GM21737 (cell line): Measurements from ENCODE around the gene BAHCC1.

Source experiments
- ATAC-seq: cut with Tn5 transposase; IDR thresholded peaks from one replicate; pipeline ENCODE4 v1.9.1; 2021; ENCODE audit warnings: mild to moderate bottlenecking, moderate library complexity; ENCODE audit not compliant: unreplicated experiment

BAHCC1 gene

DNA sequence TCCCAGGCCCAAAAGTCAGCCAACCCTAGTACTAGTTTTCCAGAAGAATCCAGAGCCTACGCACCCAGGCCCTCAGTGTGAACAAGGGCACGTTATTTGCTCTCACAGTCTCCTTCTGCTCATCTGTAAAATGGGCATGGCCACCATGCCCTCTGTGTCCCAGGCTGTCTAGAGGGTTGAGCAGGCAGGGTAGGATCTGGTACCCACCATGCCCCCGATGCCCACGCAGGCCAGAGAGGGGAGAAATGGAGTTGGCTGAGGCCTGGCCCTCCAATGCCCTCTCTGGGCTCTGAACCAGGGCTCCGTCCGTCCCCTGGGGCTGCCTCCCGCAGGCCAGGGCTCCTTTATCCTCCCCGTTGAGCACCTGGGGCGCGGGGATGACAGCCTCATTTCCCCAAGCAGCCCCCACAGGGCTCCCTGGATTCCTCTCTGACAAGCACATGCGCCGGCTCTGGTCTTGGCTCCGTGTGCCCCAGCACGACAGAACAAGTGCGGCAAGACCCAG lies 9.1 kb upstream of the BAHCC1 start:
- no peak for ATAC-seq

DNA sequence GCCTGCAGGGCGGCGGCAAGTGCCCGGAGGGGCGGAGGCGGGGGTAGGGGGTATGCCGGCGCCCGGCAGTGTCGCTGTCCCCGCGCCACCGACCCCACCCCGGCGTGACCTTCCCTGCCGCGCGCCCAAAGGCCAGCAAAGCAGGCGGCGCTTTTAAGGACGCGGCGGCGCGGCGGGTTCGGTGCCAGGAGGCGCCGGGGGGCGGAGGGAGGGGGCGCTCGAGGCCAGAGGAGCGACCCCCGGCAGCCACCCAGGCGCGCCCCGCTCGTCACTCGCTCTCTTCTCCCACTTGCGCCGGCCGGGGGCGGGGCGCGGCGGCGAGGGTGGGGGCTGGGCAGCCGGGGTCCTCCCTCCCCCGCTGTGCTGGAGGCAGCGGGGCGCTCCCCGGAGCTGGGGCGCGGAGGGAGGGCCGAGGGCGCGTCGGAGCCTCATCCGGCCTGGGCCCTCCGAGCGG lies 8.6 kb upstream of the BAHCC1 start:
- no peak for ATAC-seq

DNA sequence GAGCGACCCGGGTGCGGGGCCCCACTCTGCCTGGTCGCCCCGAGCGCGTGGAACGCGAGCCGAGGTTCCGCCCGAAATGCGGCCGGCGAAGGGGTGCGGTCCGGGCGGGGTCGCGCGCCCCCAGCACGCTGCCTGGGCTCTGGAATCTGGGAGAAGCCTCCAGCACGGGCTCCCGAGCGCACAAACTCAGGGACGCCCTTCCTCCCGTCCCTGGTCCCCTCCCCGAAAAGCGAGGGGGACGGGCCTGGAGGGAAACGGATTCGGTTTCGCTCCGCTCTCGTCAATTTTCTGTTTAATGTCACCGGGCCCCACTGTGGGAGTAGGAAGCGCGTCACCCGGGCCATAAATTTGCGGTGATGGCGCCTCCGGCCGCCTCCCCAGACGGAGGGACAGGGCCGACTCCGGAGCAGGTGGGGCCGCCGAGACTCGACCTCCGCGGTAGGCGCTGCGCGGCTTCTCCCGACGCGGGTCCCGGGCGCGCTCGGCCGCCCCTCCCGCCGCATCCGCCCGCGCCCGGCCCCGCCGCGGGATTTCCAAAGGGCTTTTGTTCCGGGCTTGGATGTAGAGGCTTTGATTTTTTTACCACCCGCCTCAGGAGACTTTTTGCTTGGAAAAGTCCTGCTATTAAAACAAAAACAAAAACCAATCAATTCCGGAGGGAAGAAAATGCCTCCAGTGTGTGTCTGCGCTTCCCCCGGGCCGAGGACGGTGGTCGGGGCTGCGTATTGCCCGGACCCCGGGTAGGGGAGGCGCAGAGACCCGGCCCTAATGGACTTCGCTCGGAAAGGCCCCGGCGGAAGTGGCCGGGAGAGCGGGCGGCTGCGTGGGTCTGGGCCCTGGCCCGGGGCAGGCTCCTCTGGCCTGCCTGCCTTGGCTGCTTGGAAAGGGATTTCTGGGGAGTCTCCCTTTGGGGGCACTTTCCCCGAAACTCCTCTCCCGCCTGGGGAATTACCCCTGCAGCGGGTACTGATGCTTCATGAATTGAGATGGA lies 7.9 kb upstream of the BAHCC1 start:
- ATAC-seq: no peak

DNA sequence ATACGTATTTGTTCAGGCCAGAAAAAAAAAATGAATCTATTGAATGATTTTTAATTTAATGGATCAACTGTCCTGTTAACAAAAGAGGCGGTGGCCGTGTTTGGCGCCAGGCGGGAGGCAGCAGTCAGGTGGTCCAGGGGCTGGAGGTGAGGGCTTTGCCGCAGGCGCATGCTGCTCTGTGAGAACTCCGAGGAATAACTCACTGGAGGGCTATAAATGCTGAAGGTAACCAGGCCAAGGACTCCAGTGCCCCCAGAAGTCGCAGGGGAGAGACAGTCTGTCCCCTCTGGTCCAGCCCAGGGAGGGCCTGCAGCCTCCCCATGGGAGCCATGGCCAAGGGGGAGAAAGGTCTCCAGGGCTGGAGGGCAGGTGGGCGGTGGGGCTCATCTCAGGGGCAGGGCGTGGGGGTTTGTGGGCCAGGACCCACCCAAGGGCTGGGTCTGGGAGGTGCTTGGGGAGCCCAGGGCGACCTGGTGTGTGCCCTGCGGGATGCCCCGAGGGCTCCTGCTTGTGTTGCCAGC lies 7.1 kb upstream of the BAHCC1 start:
- ATAC-seq: no peak

DNA sequence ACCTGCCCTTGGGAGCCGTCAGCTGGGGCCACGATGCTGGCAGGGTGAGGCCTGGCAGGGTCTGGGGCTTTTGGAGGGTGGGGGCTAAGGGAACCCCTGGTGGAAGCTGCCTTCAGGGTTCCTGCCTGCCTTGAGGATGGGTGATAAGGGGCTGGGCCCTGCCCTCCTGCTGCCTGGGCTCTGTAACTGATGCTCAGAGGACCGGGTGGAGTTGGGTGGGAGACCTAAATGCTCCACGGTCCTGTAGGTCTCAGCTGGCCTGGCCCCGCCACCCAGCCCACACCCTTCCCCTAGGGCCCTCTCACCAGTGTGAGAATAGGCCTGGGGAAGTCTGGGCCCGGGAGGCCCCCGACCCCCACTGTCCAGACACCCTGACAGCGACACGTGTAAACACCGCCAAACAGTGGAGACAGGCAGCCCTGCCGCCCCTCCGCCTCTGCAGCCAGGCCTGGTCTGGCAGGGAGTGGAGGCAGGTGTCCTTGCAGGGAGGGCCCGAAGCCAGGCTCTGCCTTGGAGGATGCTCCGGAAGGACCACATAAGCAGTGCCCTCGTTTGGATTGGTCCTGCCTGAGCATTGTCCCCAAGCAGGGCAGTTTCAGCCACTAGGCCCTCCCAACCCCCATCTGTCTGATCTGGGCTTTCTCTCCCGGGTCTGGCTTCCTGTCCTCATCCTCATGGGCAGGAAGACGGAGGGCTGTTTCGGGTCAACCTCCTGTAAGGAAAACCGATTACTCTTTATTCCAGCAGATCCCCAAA lies 6.5 kb upstream of the BAHCC1 start:
- ATAC-seq: no peak

DNA sequence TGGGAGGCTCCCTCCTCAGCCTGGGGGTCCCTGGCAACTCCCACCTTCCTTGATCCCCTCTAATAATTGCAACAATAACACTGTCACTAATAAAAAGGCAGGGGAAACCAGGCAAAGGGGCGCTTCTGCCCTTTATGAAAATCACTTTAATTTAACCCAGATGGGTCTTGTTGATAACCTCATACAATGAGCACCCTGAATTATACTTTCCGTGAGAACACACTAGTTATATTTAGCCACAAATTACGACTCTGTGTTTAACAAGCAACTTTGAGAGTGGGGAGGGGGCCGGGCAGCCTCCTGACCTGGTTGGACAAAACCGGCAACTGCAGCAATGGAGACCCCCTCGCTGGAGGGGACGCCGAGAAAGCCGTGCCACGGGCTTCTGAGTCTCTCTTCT lies 5.7 kb upstream of the BAHCC1 start:
- ATAC-seq: no peak

DNA sequence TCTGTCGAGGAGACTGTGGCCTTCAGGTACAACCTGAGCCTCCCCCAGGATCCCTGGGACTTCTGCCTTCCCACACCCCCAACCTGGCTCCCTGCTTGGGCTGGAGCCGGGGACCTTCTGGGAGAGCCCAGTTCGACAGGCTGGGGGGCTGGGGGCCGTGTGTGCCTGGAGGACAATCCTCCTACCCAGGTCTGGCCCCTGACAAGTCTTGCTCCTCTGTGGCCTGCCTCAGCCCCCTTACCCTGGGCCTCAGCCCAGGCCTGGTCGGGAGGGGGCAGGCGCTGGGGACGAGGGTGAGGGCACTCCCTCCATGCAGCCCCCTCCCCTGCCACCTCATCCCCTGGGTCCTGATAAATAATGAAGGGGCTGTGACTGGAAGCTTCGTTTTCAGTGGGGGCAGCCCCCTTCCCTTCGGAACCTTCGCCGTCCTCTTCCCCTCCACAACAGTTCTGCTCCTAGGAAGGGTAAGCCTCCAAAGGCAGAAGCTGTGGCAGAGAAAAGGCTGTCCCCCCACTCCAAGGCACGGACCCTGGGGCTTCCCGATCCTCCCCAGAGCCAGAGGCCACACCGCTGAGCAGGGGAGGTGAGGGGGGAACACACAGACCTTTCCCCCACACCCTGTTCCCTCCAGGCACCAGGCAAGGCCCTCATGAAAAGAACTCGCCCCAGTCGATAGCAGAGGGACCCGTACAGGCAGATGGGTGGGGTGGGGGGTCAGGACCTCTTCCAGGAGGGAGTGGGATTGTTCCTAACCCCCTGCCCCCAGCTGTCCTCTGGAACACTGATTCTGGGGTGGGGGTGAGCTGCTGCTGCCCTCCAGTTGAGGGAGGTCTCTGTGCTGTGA lies 5.0 kb upstream of the BAHCC1 start:
- no peak for ATAC-seq

DNA sequence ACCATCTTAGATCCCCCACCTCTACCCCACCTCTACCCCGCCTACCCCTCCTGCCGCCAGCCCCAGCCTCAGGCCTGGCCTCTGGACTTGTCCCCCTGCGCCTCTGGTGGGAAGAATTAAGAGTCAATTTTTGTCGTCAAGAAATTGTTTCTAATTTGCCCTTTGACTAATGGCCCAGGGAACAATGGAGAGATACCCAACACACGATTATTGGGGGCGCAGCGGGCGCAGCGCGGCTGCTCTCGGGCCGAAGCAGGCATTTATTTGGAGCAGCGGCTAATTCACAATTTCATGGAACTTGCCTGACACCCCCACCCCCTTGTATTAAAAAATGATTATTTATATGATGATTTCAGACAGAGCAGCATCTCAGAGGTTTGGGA lies 4.4 kb upstream of the BAHCC1 start:
- ATAC-seq: no peak

DNA sequence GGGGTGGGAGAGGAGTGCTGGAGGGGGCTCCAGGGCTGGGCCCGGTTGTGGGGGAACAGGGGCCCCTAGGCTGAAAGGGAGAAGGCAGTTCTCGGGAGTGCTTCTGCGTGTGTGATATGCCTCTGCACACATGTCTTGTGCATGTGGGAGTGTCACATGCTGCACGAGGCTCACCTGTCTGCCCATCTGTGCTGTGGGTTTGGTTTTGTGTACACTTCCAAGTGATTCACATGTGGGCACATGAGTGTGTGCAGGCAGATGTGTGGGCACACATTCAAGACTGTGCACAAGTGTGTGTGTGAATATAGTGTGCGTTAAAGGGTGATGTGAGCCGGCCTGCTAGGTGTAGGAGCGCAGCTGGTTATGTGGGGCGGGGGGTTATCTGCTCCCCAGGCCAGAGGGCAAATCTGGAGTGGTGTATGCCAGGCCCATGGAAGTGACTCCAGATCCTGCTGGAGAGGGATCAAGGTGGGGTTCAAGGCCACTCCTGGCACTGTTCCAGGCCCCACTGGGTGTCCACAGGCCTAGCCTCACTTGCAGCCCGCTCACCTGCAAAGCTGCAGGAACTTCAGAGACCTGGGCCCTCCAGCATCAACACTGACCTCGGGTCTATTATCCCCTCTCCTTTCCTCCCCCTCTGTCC lies 3.8 kb upstream of the BAHCC1 start:
- no peak for ATAC-seq

DNA sequence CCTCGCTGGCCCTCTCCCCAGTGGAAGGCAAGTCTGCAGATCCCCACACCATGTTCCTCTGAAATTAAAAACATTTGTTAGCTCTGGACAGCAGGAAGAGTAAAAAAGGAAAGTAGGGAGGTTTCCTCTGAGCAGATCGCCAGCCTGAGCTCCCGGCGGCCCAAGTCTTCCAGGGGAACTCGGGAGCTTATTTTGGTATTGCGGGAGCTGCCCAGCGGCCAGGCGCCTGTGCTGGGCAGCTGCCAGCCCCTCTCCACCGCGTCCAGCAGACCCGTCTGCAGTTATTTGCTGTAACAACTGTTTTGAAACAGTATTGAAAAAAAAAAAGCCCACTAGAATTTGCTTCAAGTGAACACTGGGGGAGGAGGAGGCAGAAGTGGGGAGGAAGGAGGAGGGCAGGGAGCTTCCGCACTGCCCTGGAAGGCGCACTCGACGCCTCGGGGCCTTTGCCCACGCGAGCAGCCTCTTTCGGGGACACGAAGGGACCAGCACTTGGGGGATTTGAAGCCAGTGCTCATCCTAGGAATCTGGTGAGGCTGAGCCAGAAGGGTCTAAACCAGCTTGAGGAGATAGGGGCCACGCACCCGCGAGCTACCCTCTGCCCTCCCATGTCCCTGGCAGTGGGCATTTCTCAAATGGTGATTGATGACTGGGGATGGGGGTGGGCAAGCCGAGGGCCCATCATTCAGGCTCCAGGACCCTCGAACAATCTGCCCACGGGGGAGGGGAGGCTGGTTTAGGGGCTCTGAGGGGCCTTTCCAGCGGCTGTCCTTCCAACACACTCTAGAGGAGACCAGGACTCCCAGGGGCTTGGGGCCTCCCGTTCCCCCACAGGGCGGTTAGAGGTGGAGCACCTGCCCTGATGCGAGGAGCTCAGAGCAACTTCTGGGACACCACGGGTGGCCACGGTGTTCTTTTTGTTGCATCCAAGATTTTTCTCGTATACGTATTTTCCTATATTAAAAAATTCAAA lies 3.0 kb upstream of the BAHCC1 start:
- ATAC-seq: no peak

DNA sequence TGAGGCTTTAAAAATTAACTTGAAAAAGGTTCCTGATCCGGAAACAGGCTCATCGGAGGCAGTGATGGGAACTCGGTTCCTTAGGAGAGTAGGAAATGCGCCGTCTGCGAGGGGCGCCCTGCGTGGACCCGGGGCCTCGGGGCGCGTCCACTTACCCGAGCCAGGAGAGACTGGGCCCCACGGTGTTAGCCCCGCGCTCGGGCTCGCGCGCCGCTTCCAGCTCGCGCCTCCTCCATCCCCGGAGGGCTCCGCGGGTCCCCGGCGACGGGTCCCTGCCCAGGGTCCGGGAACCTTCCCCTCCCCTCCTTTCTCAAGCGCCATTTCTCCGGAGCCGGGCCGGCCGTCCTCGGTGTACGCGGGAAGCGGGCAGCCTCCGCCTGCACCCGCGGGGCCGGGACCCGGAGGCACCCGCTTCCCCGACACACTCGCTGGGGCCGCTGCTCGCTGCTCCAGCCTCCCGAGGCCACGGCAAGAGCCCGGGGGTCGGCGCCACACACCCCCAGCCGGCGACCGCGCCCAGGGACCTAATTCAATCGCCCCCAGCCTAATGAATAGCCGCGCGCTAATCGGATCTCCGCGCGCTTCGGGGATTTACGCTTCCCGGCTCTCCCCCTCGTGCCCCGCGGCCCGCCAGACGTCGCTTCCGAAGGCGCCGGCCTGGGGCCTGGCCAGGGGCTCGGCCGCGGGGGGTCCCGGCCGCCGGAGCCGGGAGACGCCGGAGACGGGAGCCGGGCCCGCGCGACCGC lies 2.2 kb upstream of the BAHCC1 start:
- no peak for ATAC-seq

DNA sequence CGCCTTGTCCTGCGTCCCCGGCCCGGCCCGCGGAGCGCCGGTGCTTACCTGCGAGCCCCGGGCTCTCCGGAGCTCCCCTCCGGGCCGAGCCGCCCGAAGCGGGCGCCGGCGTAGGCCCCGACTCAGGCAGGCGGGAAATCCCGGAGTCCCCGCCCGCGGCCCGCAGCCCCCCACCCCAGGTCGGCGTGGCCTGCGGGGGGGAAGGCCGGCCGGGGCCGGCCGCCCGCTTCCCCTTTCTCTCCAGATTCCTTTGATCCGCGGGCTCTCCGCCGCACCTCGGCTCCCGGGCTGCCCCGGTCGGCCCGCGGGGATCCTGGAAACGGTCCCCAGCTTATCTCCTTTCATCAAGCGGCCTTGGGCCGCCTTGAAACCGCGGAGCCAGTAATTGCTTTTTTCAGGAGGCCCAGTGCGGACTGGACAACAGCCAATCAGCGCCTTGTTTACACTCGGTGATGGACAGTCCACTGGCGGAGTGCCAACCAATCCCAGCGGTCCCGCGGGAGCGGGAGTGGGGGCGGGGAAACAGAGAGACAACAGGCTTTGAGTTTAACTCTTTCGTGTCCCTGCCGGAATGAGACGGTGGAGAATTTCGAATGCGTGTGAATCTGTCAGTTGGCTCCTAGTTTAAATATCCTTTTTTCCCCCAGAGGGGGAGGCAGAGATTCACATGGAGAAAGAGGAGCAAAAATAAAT lies 1.4 kb upstream of the BAHCC1 start:
- ATAC-seq: no peak

DNA sequence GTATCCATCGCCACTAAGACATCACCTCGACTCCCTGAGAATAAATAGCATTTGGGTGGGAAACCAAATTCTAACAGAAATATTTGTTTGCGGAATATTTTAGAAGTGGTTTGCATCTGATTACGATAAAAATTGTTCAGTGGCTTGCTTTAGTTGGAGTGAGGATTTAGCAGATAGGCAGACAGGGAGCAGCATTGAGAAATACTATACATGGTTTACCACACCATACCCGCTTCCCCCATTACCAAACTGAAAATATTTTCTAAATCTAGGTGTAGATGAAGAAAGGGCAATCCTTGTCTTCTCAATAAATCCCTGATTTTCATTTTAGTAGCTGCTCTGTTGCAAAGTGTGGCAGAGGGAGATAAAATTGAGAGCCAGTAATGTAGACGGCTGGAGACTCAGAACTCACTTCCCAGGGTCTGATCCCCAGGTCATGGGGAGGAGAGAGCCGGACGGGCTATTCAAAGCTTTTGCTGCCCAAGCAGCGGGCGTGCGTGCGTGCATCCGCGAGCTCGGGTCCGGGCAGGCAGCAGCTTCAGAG lies 808 bp upstream of the BAHCC1 start:
- ATAC-seq: no peak

DNA sequence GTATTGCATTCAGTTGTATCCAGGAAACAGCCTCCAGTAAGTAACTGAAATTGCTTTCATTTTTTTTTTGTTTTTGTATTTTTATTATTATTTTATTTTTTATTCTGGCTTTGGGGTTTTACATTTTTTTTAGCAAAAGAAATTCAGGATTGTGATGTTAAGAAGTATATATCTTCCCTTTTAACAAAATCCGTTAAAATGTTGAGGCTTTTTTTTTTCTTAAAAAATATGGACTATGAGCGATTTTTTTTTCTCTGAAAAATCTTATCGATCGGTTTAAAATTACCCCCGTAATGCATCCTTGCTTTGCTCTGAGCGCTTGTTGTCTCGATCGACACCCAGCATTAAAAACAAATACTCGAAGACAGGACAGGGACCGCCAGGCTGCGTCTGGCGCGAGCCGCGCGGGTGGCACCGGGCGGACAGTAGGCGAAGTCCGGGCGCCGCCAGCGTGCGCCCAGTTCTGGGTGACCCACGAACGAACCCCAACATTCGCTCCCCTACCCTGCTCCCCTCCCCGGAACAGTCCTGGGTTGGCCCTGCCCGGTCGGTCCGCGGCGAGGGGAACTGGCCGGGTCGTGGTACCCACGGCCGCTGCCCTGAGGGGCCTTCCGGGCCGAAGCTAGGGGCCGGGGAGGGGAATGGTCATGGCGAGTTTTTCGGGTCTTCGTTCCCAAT lies 482 bp downstream of the BAHCC1 start:
- ATAC-seq: no peak

DNA sequence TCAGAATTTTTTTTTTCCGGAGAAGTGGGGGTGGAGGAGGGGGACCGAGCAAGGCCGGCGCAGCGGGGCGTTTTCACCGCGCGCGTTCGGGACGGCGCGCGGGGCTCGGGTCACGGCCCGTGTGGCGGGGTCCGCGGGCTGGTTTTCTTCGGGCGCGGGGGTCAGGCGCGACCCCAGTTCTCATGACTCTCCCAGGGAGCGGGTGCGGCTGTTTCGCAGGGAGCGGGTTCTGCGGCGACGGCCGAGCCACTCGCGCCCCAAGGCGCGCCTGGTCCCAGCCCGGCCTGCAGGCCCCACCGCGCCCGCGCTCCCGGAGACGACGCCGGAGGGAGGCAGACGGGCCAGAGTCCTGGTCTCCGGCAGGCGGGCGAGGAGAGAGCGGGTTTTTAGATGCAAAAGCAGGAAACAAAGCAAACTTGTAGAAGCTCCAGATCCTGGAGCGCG lies 1.0 kb downstream of the BAHCC1 start:
- no peak for ATAC-seq

DNA sequence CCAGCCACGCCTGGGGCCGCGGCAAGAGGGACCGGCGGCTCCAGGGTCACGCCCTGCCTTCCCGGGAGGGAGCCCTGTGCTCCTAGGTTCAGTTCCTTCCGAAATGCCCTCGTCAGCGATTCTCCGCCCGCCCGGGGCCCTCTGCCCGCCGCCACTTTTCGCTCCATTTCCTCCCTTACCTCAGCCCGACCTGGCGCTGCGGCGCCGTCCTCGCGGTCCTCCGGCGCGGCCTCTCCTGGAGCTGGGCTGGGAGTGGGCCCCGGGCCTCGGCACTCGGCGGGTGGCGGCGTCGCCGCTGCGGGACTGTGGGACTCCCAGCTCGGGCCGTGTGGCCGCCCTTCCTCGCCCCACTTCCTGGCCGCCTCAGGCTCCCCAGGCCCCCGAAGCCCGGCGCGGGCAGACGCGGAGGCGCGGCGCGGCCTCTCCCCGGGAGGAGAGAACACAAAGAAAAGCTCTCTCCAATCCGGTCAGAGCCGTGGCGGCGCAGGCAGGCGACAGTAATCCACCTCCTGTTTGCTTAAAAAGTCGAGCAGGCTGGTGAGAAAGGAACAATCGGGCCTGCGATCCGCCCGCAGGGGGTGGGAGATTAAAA lies 1.6 kb downstream of the BAHCC1 start:
- no peak for ATAC-seq
